Large intestine (tissue), 12 donors: ENCODE results near the gene HERC5. TPM values are rescaled to one million over a fixed set of nuclear protein-coding genes. Genes with fewer than 3 reads are reported as not detected.

Source experiments
- DNase-seq, 2 donors: peaks; one replicate each; pipeline versions ENCODE4 v3.0.0 to v3.0.0-alpha.2; 2013
- H3K27ac ChIP-seq: one replicate; pipeline ENCODE4 v1.5.1; 2013; ENCODE audit warnings: low read length
- H3K27me3 ChIP-seq: 2 replicates; pipeline ENCODE4 v1.6.1; 2013; ENCODE audit warnings: low read length; ENCODE audit not compliant: control insufficient read depth, insufficient read depth
- H3K36me3 ChIP-seq: 2 replicates; pipeline ENCODE4 v1.6.1; 2013; ENCODE audit warnings: low read length; ENCODE audit not compliant: control insufficient read depth, insufficient read depth
- H3K4me1 ChIP-seq: one replicate; pipeline ENCODE4 v1.6.1; 2013; ENCODE audit warnings: low read length; ENCODE audit not compliant: control insufficient read depth, insufficient read depth
- H3K4me3 ChIP-seq: one replicate; pipeline ENCODE4 v1.5.1; 2013; ENCODE audit warnings: low read length
- H3K9me3 ChIP-seq: one replicate; pipeline ENCODE4 v1.6.1; 2013; ENCODE audit warnings: mild to moderate bottlenecking, low read depth, low read length, moderate library complexity; ENCODE audit not compliant: control insufficient read depth
- WGBS: methylation state at CpG from one replicate; pipeline ENCODE4 v1.1.5; 2013; ENCODE audit warnings: low lambda C conversion rate; ENCODE audit not compliant: insufficient coverage; 5-methylcytosine and 5-hydroxymethylcytosine counted together
- long read RNA-seq, 11 donors: transcript quantifications; one replicate each; lab custom pipeline, GENCODE V29; 2026
- polyA plus RNA-seq: library from polyadenylated mRNA; unstranded; fragments of 120-200 nt; gene quantifications from one replicate; pipeline ENCODE4 v1.2.1, GENCODE V29; 2013

Gene HERC5
- polyA plus RNA-seq = 2.7 TPM
- long read RNA-seq, donor 1 = 0 reads
- long read RNA-seq, donor 2, partial matches to known transcripts = 0 of 2 reads
- long read RNA-seq, donor 2, other reads (novel, unspliced or antisense) = 0 of 2 reads
- long read RNA-seq, donor 3 = 0 reads
- long read RNA-seq, donor 4 = 0 reads
- long read RNA-seq, donor 5 = 0 reads
- long read RNA-seq, donor 6 = 0 reads
- long read RNA-seq, donor 7 = 0 reads
- long read RNA-seq, donor 8 = 0 reads
- long read RNA-seq, donor 9, partial matches to known transcripts = 0 of 1 reads
- long read RNA-seq, donor 9, other reads (novel, unspliced or antisense) = 0 of 1 reads
- long read RNA-seq, donor 10 = 0 reads
- long read RNA-seq, donor 11 = 0 reads

DNA sequence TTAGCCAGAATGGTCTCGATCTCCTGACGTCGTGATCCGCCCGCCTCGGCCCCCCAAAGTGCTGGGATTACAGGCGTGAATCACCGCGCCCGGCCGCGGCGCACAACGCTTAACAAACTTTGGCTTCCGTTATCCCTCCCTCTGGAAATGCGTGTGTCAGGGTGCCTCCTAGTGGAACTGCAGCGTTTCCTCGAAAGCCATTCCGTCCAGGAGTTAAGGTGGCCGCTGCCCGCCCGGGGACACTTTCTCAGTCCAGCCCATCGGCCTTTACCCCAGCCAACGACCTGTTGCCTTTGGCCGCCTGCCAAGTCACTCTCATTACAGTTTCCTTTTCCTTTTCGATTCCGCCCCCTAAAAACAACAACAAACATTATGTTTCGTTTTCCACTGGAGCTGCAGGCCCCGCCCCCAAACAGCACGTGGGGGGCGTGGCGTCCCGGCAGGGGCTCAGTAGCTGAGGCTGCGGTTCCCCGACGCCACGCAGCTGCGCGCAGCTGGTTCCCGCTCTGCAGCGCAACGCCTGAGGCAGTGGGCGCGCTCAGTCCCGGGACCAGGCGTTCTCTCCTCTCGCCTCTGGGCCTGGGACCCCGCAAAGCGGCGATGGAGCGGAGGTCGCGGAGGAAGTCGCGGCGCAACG lies at the start of gene HERC5:
Gene HERC5 (plus strand): TSS at position 450 of the 637 bp plus-strand sequence. CDS start 151 bp downstream, at position 601.
- Histone ChIP-seq H3K4me3 (peak within 1 kb of the TSS; percentile 61), H3K27me3 (peaks cover 20% of the 10 kb centered on the region), H3K9me3 (no peaks in the 10 kb centered on the region), H3K36me3 (no peaks in the 10 kb centered on the region), H3K27ac (no peak within 1 kb of the TSS), H3K4me1 (peaks cover 2% of the 10 kb centered on the region)
- peak; percentile 90 to 98 for DNase-seq
- WGBS = 0% methylated on average over 4 of the region's 57 CpGs

- Histone ChIP-seq H3K4me3 (no peak overlapping the region), H3K4me1 (no peaks in the 10 kb centered on the region), H3K27ac (no peak overlapping the region), H3K36me3 (no peaks in the 10 kb centered on the region), H3K27me3 (no peaks in the 10 kb centered on the region), H3K9me3 (no peaks in the 10 kb centered on the region)
- DNase-seq = no peak
- WGBS = 67% methylated on average over 1 of the region's 2 CpGs
Measured at GRCh38 chr4:88409206-88409605, 47.7 kb upstream of the HERC5 start.

GRCh38 chr4:88409789-88410188 lies 47.1 kb upstream of the HERC5 start:
- DNase-seq = no peak
- Histone ChIP-seq H3K4me3 (no peak overlapping the region), H3K4me1 (no peaks in the 10 kb centered on the region), H3K36me3 (no peaks in the 10 kb centered on the region), H3K27me3 (no peaks in the 10 kb centered on the region), H3K9me3 (no peaks in the 10 kb centered on the region), H3K27ac (no peak overlapping the region)
- WGBS = no CpG with 5 or more reads among the region's 1 CpG

DNA sequence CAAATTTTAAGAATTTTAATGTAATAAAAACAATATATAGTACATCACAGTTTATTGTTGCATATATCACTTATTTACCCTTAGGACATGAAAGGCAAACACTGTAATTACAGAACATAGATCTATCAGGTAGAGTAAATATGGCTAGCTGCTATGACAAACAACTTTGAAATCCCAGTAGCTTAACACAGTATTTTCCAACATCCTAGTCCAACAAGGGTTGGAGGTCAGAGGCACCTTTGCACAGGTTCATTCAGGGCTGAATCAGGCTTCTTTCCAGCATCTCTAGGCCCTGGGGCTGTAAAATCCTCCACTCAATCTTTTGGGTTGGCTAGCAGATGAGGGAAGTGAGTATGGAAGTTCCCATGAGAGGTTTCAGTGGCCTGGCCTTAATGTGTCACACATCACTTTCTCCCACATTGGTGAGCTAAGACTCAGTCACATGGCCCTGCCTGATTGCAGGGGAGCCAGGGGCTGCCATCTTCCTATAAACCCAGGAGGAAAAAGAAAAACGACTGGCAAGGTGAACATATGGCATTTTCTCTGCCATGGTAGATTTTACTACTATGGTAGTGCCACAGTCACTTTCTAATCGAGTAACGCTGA lies 45.3 kb upstream of the HERC5 start:
- WGBS = 80% methylated on average over 1 of the region's 3 CpGs
- Histone ChIP-seq H3K4me1 (no peaks in the 10 kb centered on the region), H3K9me3 (no peaks in the 10 kb centered on the region), H3K27me3 (no peaks in the 10 kb centered on the region), H3K27ac (no peak overlapping the region), H3K4me3 (no peak overlapping the region), H3K36me3 (no peaks in the 10 kb centered on the region)
- no peak for DNase-seq

- H3K4me3 ChIP-seq = no peak overlapping the region
- no peaks in the 10 kb centered on the region for H3K36me3 ChIP-seq
- WGBS = no CpG with 5 or more reads among the region's 1 CpG
Measured at GRCh38 chr4:88413801-88414200, 43.1 kb upstream of the HERC5 start.

DNA sequence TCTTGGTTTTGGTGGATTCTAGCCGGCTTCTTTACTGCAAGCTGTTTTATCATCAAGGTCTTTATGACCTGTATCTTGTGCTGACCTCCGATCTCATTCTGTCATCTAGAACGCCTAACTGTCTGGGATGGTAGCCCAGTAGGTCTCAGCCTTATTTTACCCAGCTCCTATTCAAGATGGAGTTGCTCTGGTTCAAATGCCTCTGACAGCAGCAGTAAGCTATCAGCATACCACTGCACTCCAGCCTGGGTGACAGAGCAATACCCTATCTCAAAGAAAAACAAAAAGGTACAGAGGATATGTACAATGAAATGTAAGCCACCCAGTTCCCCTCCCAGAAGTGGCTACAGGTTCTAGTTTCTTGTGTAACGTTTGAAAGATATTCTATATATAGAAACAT lies 42.2 kb upstream of the HERC5 start:
- Histone ChIP-seq H3K27me3 (no peaks in the 10 kb centered on the region), H3K36me3 (no peaks in the 10 kb centered on the region), H3K4me1 (no peaks in the 10 kb centered on the region), H3K4me3 (no peak overlapping the region), H3K9me3 (no peaks in the 10 kb centered on the region), H3K27ac (no peak overlapping the region)
- 100% methylated on average over 1 of the region's 4 CpGs for WGBS
- DNase-seq = no peak

More at GRCh38 chr4:88413801-88414200, 43.1 kb upstream of the HERC5 start:
- H3K27ac ChIP-seq = no peak overlapping the region
- H3K9me3 ChIP-seq = no peaks in the 10 kb centered on the region
- DNase-seq = no peak
- H3K4me1 ChIP-seq = no peaks in the 10 kb centered on the region
- no peaks in the 10 kb centered on the region for H3K27me3 ChIP-seq

GRCh38 chr4:88415982-88416381 lies 40.9 kb upstream of the HERC5 start:
- Histone ChIP-seq H3K4me3 (no peak overlapping the region), H3K27me3 (no peaks in the 10 kb centered on the region), H3K27ac (no peak overlapping the region), H3K36me3 (no peaks in the 10 kb centered on the region), H3K9me3 (no peaks in the 10 kb centered on the region), H3K4me1 (no peaks in the 10 kb centered on the region)
- no peak for DNase-seq
- whole genome bisulfite sequencing = 60% methylated on average over 1 of the region's 2 CpGs

- no peak overlapping the region for H3K27ac ChIP-seq
- no peaks in the 10 kb centered on the region for H3K4me1 ChIP-seq
- no peaks in the 10 kb centered on the region for H3K9me3 ChIP-seq
- DNase-seq = no peak
- H3K4me3 ChIP-seq = no peak overlapping the region
- no peaks in the 10 kb centered on the region for H3K36me3 ChIP-seq
- no CpG with 5 or more reads among the region's 3 CpGs for WGBS
- H3K27me3 ChIP-seq = no peaks in the 10 kb centered on the region
Measured at GRCh38 chr4:88418411-88418810, 38.5 kb upstream of the HERC5 start.

- no peak for DNase-seq
- no peaks in the 10 kb centered on the region for H3K36me3 ChIP-seq
- 85% methylated on average over 4 of the region's 5 CpGs for WGBS
- no peak overlapping the region for H3K4me3 ChIP-seq
- H3K27ac ChIP-seq = no peak overlapping the region
- H3K27me3 ChIP-seq = no peaks in the 10 kb centered on the region
- H3K9me3 ChIP-seq = no peaks in the 10 kb centered on the region
- no peaks in the 10 kb centered on the region for H3K4me1 ChIP-seq
Measured at GRCh38 chr4:88419874-88420273, 37.0 kb upstream of the HERC5 start.

DNA sequence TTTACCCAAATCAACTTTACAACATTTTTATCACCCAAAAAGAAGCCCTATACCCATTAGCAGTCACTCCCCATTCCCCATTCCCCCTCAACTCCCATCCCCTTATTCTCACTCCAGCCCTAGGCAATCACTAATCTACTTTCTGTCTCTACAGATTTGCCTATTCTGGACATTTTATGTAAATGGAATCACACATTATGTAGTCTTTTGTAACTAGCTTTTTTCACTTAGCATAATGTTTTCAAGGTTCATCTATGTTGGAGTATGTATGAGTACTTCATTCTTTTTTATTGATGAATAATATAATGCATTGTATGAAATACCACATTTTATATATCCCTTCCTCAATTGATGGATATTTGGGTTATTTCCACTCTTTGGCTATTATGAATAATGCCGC lies 36.1 kb upstream of the HERC5 start:
- no peak overlapping the region for H3K27ac ChIP-seq
- WGBS = no CpG with 5 or more reads among the region's 1 CpG
- H3K9me3 ChIP-seq = no peaks in the 10 kb centered on the region

More for the DNA sequence above, 36.1 kb upstream of the HERC5 start:
- Histone ChIP-seq H3K4me1 (no peaks in the 10 kb centered on the region), H3K27me3 (no peaks in the 10 kb centered on the region), H3K36me3 (no peaks in the 10 kb centered on the region), H3K4me3 (no peak overlapping the region)
- DNase-seq = no peak
